HepG2 (cell line): Measurements from ENCODE around the gene EEF1AKMT3. TPM values are rescaled to one million over a fixed set of nuclear protein-coding genes. Genes with fewer than 3 reads are reported as not detected.

Experiments used
- ATAC-seq: fragments of 200-7000 bp; cut with Tn5 transposase; 3 replicates; pipeline ENCODE4 v1.9.1; 2020; ENCODE audit warnings: mild to moderate bottlenecking, moderate library complexity
- BruUV-seq: library from RNA; stranded (reverse); fragments of 400-500 nt; replicated peaks from 2 replicates; lab custom pipeline; 2021; lab: Mats Ljungman, UMichigan
- CTCF ChIA-PET: fragments of 300-600 bp; formaldehyde crosslinking; extraction: SDS; loops from one replicate; lab custom pipeline; 2021; ENCODE audit warnings: low total read pairs, inconsistent platforms, low intra/inter-chr PET ratio; lab: Yijun Ruan, JAX
- POLR2A ChIA-PET: fragments of 350-600 bp; sonication (Branson Sonifier 250); formaldehyde crosslinking; loops from one replicate; lab custom pipeline; 2020; ENCODE audit warnings: antibody characterized with exemption, inconsistent platforms; lab: Yijun Ruan, JAX
- DNase-seq: peaks from one replicate; pipeline ENCODE4 v3.0.0-alpha.2; 2015; ENCODE audit warnings: low spot score
- FAIRE-seq: peaks from 3 replicates; lab custom pipeline; 2011; peaks lifted over from hg19 to GRCh38; lab: Jason Lieb, UNC
- H2AFZ ChIP-seq: one replicate; pipeline ENCODE4 v1.6.1; 2011; ENCODE audit warnings: low read length, inconsistent platforms
- H3K27ac ChIP-seq: fragments of 300-600 bp; 3 replicates; pipeline ENCODE4 v1.8.0; 2011; ENCODE audit warnings: mixed run types, mild to moderate bottlenecking, mixed read lengths, low read length, inconsistent platforms; ENCODE audit not compliant: insufficient read depth; ENCODE audit errors: extremely low read length
- H3K27me3 ChIP-seq, 2 experiments: fragments of 200-600 bp in 1 of 2; 2 replicates in 1 of 2; 3 replicates in 1 of 2; pipeline versions ENCODE4 v1.6.0 to v1.8.0; 2011; ENCODE audit warnings: low read length in 2 of 2, mild to moderate bottlenecking in 2 of 2, moderate library complexity in 2 of 2, inconsistent platforms in 1 of 2; ENCODE audit not compliant: insufficient read depth in 2 of 2, control insufficient read depth in 1 of 2
- H3K36me3 ChIP-seq, 2 experiments: fragments of 200-600 bp in 1 of 2; replicated peaks in 1 of 2; 2 replicates in 1 of 2; 3 replicates in 1 of 2; pipeline versions ENCODE4 v1.5.1 to v1.8.0; 2011; ENCODE audit warnings: low read length in 2 of 2, inconsistent platforms in 1 of 2; ENCODE audit not compliant: insufficient read depth in 2 of 2, control insufficient read depth in 1 of 2
- H3K4me1 ChIP-seq: 2 replicates; pipeline ENCODE4 v1.5.1; 2012; ENCODE audit warnings: low read length, inconsistent platforms; ENCODE audit not compliant: insufficient read depth
- H3K4me2 ChIP-seq: 2 replicates; pipeline ENCODE4 v1.6.0; 2011; ENCODE audit warnings: low read depth, low read length, inconsistent platforms
- H3K4me3 ChIP-seq, 3 experiments: fragments of 200-600 bp in 1 of 3; sonication (generic), shearing (Covaris generic) in 1 of 3; replicated peaks in 1 of 3; 2 replicates each; pipeline ENCODE4 v1.5.1; 2011 to 2016; ENCODE audit warnings: low read length in 3 of 3, inconsistent platforms in 2 of 3, low read depth in 2 of 3, mild to moderate bottlenecking in 2 of 3, control low read depth in 1 of 3, mixed read lengths in 1 of 3; ENCODE audit not compliant: insufficient read depth in 1 of 3
- H3K79me2 ChIP-seq: one replicate; pipeline ENCODE4 v1.6.1; 2011; ENCODE audit warnings: low read length, inconsistent platforms; ENCODE audit not compliant: insufficient read depth
- H3K9ac ChIP-seq: 2 replicates; pipeline ENCODE4 v1.6.0; 2011; ENCODE audit warnings: mild to moderate bottlenecking, low read depth, low read length, inconsistent platforms; ENCODE audit not compliant: insufficient read depth
- H3K9me3 ChIP-seq: 2 replicates; pipeline ENCODE4 v1.5.1; 2012; ENCODE audit warnings: mild to moderate bottlenecking, low read length
- H4K20me1 ChIP-seq: 2 replicates; pipeline ENCODE4 v1.6.0; 2011; ENCODE audit warnings: inconsistent platforms, mild to moderate bottlenecking, low read length, moderate library complexity; ENCODE audit not compliant: insufficient read depth
- DNMT3B ChIP-seq: conservative IDR thresholded peaks from 2 replicates; pipeline ENCODE4 v1.6.1; 2016; ENCODE audit warnings: missing biosample characterization, control low read depth
- ELK4 ChIP-seq: sonication (generic); formaldehyde crosslinking; IDR thresholded peaks from 2 replicates; pipeline ENCODE4 v1.9.0; 2021; ENCODE audit warnings: missing genetic modification reagents, borderline replicate concordance
- FLYWCH1 ChIP-seq: sonication (generic); formaldehyde crosslinking; IDR thresholded peaks from 2 replicates; pipeline ENCODE4 v1.8.1; 2023; ENCODE audit warnings: mild to moderate bottlenecking, missing genetic modification reagents
- HDAC1 ChIP-seq: sonication (generic); formaldehyde crosslinking; IDR thresholded peaks from 2 replicates; pipeline ENCODE4 v1.5.1; 2020; ENCODE audit warnings: mild to moderate bottlenecking, missing genetic modification reagents
- HOXA5 ChIP-seq: sonication (generic); formaldehyde crosslinking; IDR thresholded peaks from 2 replicates; pipeline ENCODE4 v1.4.0; 2020; ENCODE audit warnings: missing genetic modification reagents
- JUND ChIP-seq: sonication (generic); formaldehyde crosslinking; IDR thresholded peaks from 2 replicates; pipeline ENCODE4 v1.8.0; 2022; ENCODE audit warnings: mild to moderate bottlenecking, missing genetic modification reagents
- SNAPC4 ChIP-seq: sonication (generic); formaldehyde crosslinking; IDR thresholded peaks from 2 replicates; pipeline ENCODE4 v1.4.0; 2020; ENCODE audit warnings: mild to moderate bottlenecking, missing genetic modification reagents
- SP140L ChIP-seq: sonication (generic); formaldehyde crosslinking; IDR thresholded peaks from 2 replicates; pipeline ENCODE4 v1.4.0; 2020; ENCODE audit warnings: missing genetic modification reagents, borderline replicate concordance
- ZFP36L2 ChIP-seq: sonication (generic); formaldehyde crosslinking; IDR thresholded peaks from 2 replicates; pipeline ENCODE4 v1.4.0; 2020; ENCODE audit warnings: missing genetic modification reagents
- ZNF136 ChIP-seq: sonication (generic); formaldehyde crosslinking; IDR thresholded peaks from 2 replicates; pipeline ENCODE4 v1.8.1; 2022; ENCODE audit warnings: low read depth, mild to moderate bottlenecking, moderate library complexity, missing genetic modification reagents
- ZNF430 ChIP-seq: sonication (generic); formaldehyde crosslinking; IDR thresholded peaks from 2 replicates; pipeline ENCODE4 v1.9.0; 2021; ENCODE audit warnings: mild to moderate bottlenecking, missing genetic modification reagents
- ZNF841 ChIP-seq: sonication (generic); formaldehyde crosslinking; IDR thresholded peaks from 2 replicates; pipeline ENCODE4 v1.8.1; 2023; ENCODE audit warnings: missing genetic modification reagents, borderline replicate concordance
- ZXDC ChIP-seq: sonication (generic); formaldehyde crosslinking; IDR thresholded peaks from 2 replicates; pipeline ENCODE4 v1.5.0; 2020; ENCODE audit warnings: mild to moderate bottlenecking, missing genetic modification reagents
- WGBS: methylation state at CpG from one replicate; pipeline ENCODE4 v1.1.6; 2017; ENCODE audit warnings: low lambda C conversion rate; 5-methylcytosine and 5-hydroxymethylcytosine counted together
- in situ Hi-C: cut with HindIII; loops from 2 replicates; pipeline ENCODE4 v1.10.0; 2017; ENCODE audit warnings: low pct_unique_long_range_greater_than_20kb; ENCODE audit not compliant: extremely low pct_ligation_motif_present
- intact Hi-C: fragments of 100-400 bp; cut with micrococcal nuclease; formaldehyde crosslinking; loops from one replicate; pipeline ENCODE4 v1.10.0; 2022; ENCODE audit not compliant: unreplicated experiment
- polyA plus RNA-seq, 8 experiments: library from polyadenylated mRNA; depleted of rRNA in 3 of 8; stranded (reverse) in 7 of 8; unstranded in 1 of 8; fragments of >200 nt; fragmentation: Illumina TruSeq in 4 of 8; extraction: Trizol in 4 of 8; gene quantifications; 2 replicates each; pipeline versions ENCODE4 v1.2.1 to v1.2.3, GENCODE V29; 2011 to 2016; ENCODE audit warnings: low read depth in 4 of 8, missing spikeins in 1 of 8, mixed read lengths in 1 of 8; ENCODE audit not compliant: insufficient read depth in 1 of 8
- total RNA-seq, 5 experiments: library from RNA; depleted of rRNA; stranded (reverse); fragments of >200 nt; fragmentation: Illumina TruSeq; extraction: Trizol; gene quantifications; 2 replicates each; pipeline ENCODE4 v1.2.3, GENCODE V29; 2016; ENCODE audit warnings: low read depth in 1 of 5

The EEF1AKMT3 gene
- total and polyA plus RNA-seq, 2 of the 13 experiments (the other 11 are each of a cell fraction or from before 2014, with no cell fraction given), result 4.7 to 11.4 TPM

- Histone ChIP-seq H3K4me1 (no peaks in the 10 kb centered on the region), H3K27ac (no peak overlapping the region), H4K20me1 (no peaks in the 10 kb centered on the region), H2AFZ (no peak overlapping the region), H3K9ac (no peak overlapping the region), H3K9me3 (no peaks in the 10 kb centered on the region), H3K4me3 (no peak overlapping the region), H3K79me2 (no peaks in the 10 kb centered on the region), H3K27me3 (no peaks in the 10 kb centered on the region), H3K4me2 (no peak overlapping the region), H3K36me3 (peaks cover 14 to 54% of the 10 kb centered on the region in 2 experiments)
- intact Hi-C loops (no loop called here), in situ Hi-C loops (no loop called here)
- ATAC-seq (no peak), DNase-seq (no peak), FAIRE-seq (no peak)
- BruUV-seq, result no TSS peak
- WGBS, result 93% methylated on average over 1 of the region's 1 CpG
- ChIA-PET CTCF (no interaction called here), POLR2A (no interaction called here)
- no peak for TF ChIP-seq ZNF430
- TF ChIP-seq DNMT3B, result no peak
- no peak for TF ChIP-seq SP140L (CRISPR knock-in tag)
- TF ChIP-seq SNAPC4 (CRISPR knock-in tag), result no peak
- no peak for TF ChIP-seq FLYWCH1 (CRISPR knock-in tag)
- no peak for TF ChIP-seq ZNF136 (CRISPR knock-in tag)
- TF ChIP-seq ZNF841, result no peak
- no peak for TF ChIP-seq ZXDC (CRISPR knock-in tag)
- no peak for TF ChIP-seq HDAC1 (CRISPR knock-in tag)
- TF ChIP-seq HOXA5, result no peak
- no peak for TF ChIP-seq ELK4 (CRISPR knock-in tag)
- no peak for TF ChIP-seq ZFP36L2 (CRISPR knock-in tag)
- no peak for TF ChIP-seq JUND (CRISPR knock-in tag)
These were observed 24.6 kb downstream of the EEF1AKMT3 start for GRCh38 chr12:57796996-57797395.
